MM.1S (cell line): ENCODE data around the gene GFOD2.

Experiments used
- CTCF ChIP-seq: fragments of 300-600 bp; sonication (generic); IDR thresholded peaks from 2 replicates; pipeline ENCODE4 v1.5.1; 2016; ENCODE audit warnings: antibody characterized with exemption, low read length, mixed read lengths
- EZH2 ChIP-seq: fragments of 300-600 bp; sonication (generic); optimal IDR thresholded peaks from 2 replicates; pipeline ENCODE3; 2017; ENCODE audit warnings: low read depth, mild to moderate bottlenecking, antibody characterized with exemption, low read length, mixed read lengths

- TF ChIP-seq CTCF (no peak), EZH2 (no peak)
These were observed 41.8 kb upstream of the GFOD2 start for GRCh38 chr16:67760956-67761230.
